Measurements from ENCODE around the gene AJM1.

DNA sequence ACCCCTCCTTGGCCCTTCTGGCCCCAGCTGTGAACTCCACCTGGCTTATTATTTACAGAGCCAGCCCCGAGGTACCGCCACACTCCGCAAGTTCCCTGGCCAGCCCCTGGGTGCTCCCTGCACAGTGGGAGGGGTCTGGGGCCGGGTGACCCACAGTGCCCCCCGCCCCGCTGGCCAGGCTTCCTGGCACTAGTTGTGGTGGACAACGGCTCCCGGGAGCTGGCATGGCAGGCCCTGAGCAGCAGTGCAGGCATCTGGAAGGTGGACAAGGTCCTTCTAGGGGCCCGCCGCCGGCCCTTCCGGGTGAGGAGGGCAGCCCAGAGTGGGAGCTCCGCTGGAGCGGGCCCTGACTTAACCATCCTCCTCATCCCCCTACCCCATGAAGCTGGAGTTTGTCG, 13.8 kb downstream of the AJM1 start:
- TF ChIP-seq, protein P1, sequence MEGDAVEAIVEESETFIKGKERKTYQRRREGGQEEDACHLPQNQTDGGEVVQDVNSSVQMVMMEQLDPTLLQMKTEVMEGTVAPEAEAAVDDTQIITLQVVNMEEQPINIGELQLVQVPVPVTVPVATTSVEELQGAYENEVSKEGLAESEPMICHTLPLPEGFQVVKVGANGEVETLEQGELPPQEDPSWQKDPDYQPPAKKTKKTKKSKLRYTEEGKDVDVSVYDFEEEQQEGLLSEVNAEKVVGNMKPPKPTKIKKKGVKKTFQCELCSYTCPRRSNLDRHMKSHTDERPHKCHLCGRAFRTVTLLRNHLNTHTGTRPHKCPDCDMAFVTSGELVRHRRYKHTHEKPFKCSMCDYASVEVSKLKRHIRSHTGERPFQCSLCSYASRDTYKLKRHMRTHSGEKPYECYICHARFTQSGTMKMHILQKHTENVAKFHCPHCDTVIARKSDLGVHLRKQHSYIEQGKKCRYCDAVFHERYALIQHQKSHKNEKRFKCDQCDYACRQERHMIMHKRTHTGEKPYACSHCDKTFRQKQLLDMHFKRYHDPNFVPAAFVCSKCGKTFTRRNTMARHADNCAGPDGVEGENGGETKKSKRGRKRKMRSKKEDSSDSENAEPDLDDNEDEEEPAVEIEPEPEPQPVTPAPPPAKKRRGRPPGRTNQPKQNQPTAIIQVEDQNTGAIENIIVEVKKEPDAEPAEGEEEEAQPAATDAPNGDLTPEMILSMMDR (IDR thresholded peaks at IDR 0.05) = no peak
- no peak for TF ChIP-seq KDM5A (IDR thresholded peaks at IDR 0.05)
- no peak for TF ChIP-seq MAZ (IDR thresholded peaks at IDR 0.05; ENCODE audit: borderline replicate concordance, low read depth, low read length)
- TF ChIP-seq RFX5 (IDR thresholded peaks at IDR 0.05) = no peak
- no peak for TF ChIP-seq POLR2A (IDR thresholded peaks at IDR 0.05; ENCODE audit: low read length)
- TF ChIP-seq, protein P2, sequence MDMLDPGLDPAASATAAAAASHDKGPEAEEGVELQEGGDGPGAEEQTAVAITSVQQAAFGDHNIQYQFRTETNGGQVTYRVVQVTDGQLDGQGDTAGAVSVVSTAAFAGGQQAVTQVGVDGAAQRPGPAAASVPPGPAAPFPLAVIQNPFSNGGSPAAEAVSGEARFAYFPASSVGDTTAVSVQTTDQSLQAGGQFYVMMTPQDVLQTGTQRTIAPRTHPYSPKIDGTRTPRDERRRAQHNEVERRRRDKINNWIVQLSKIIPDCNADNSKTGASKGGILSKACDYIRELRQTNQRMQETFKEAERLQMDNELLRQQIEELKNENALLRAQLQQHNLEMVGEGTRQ (IDR thresholded peaks at IDR 0.05) = no peak
- no peak for TF ChIP-seq KDM1A (IDR thresholded peaks at IDR 0.05; ENCODE audit: low read depth)
- TF ChIP-seq RCOR1 (IDR thresholded peaks at IDR 0.05; ENCODE audit: low read depth, low read length) = no peak
- no peak for TF ChIP-seq SREBF2 (IDR thresholded peaks at IDR 0.05)
